ENCODE results near the gene SP7. TPM values are rescaled to one million over a fixed set of nuclear protein-coding genes. Genes with fewer than 3 reads are reported as not detected.
A peak's percentile ranks its signal among the peaks of the same experiment; 100 is the strongest.

The SP7 gene
- total RNA-seq, 1 experiment from 2014 or later: not detected

DNA sequence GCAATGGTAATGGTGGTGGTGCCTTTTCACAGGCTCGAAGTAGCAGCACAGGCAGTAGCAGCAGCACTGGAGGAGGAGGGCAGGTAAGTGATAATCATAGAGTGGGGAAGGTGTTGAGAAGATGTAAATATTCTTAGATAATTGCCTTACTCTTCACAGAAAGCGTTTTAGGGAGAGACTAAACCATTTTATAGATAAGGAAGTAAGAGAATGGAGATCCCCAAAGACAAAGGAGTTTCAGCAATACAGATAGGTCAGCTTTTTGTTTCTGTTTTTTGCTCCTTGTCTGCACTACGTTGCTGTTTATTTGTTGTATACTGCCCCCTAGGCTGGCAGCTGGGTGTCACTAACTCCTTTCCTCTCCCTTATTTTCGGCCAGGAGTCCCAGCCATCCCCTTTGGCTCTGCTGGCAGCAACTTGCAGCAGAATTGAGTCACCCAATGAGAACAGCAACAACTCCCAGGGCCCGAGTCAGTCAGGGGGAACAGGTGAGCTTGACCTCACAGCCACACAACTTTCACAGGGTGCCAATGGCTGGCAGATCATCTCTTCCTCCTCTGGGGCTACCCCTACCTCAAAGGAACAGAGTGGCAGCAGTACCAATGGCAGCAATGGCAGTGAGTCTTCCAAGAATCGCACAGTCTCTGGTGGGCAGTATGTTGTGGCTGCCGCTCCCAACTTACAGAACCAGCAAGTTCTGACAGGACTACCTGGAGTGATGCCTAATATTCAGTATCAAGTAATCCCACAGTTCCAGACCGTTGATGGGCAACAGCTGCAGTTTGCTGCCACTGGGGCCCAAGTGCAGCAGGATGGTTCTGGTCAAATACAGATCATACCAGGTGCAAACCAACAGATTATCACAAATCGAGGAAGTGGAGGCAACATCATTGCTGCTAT, 45.8 kb upstream of the SP7 start:
- ChIA-PET CTCF (interaction anchor here (0.7 to 2.8 kb wide), 3 partner anchors 29 to 58 kb away, joined by 3 to 13 read pairs (median 3); no protein-coding TSS in a partner anchor), POLR2A (interaction anchor here (0.9 kb wide), 1 partner anchor 61 kb away, joined by 4 read pairs; no protein-coding TSS in a partner anchor)
- no peak for DNase-seq (ENCODE audit: low read depth, low spot score)
- no peak for ATAC-seq
- H3K36me3 ChIP-seq (ENCODE audit: control insufficient read depth, insufficient read depth, low read length): no peaks in the 10 kb centered on the region; the same call in 1 of the 2 replicates
- intact Hi-C loops (cut with micrococcal nuclease; ENCODE audit: unreplicated experiment) (loop anchor here (10.0 kb wide), 1 partner anchor 613 kb away; no protein-coding TSS in a partner anchor), in situ Hi-C loops (cut with HindIII; ENCODE audit: low pct_unique_long_range_greater_than_20kb, low sequenced_read_pairs) (no loop called here)
- H3K9me3 ChIP-seq (ENCODE audit: control insufficient read depth, insufficient read depth, low read depth, low read length): no peaks in the 10 kb centered on the region
- H3K27ac ChIP-seq (ENCODE audit: low read length): peak overlapping the region; percentile 83
- H3K4me1 ChIP-seq (ENCODE audit: control insufficient read depth, insufficient read depth, low read length): peaks cover 27% of the 10 kb centered on the region
- H3K4me3 ChIP-seq (ENCODE audit: low read depth in 2 of 2, low read length in 2 of 2): peak overlapping the region; percentile 54 to 61
- TSS peak; percentile 83 for BruUV-seq (replicated peaks)
- no peaks in the 10 kb centered on the region for H3K27me3 ChIP-seq (ENCODE audit: control insufficient read depth, insufficient read depth, low read length)
- TF ChIP-seq, protein P1, sequence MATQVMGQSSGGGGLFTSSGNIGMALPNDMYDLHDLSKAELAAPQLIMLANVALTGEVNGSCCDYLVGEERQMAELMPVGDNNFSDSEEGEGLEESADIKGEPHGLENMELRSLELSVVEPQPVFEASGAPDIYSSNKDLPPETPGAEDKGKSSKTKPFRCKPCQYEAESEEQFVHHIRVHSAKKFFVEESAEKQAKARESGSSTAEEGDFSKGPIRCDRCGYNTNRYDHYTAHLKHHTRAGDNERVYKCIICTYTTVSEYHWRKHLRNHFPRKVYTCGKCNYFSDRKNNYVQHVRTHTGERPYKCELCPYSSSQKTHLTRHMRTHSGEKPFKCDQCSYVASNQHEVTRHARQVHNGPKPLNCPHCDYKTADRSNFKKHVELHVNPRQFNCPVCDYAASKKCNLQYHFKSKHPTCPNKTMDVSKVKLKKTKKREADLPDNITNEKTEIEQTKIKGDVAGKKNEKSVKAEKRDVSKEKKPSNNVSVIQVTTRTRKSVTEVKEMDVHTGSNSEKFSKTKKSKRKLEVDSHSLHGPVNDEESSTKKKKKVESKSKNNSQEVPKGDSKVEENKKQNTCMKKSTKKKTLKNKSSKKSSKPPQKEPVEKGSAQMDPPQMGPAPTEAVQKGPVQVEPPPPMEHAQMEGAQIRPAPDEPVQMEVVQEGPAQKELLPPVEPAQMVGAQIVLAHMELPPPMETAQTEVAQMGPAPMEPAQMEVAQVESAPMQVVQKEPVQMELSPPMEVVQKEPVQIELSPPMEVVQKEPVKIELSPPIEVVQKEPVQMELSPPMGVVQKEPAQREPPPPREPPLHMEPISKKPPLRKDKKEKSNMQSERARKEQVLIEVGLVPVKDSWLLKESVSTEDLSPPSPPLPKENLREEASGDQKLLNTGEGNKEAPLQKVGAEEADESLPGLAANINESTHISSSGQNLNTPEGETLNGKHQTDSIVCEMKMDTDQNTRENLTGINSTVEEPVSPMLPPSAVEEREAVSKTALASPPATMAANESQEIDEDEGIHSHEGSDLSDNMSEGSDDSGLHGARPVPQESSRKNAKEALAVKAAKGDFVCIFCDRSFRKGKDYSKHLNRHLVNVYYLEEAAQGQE (IDR thresholded peaks at IDR 0.05; ENCODE audit: insufficient read depth in 1 of 2, low read depth in 2 of 2, low read length in 1 of 2): no peak
- TF ChIP-seq TCF7L2 (IDR thresholded peaks at IDR 0.05; ENCODE audit: low read depth, low read length) (no peak), SIN3A (IDR thresholded peaks at IDR 0.05; ENCODE audit: borderline replicate concordance, insufficient read depth, low read depth, low read length) (no peak), POLR2AphosphoS5 (IDR thresholded peaks at IDR 0.05; ENCODE audit: low read depth, low read length) (no peak)
- TF ChIP-seq, protein P2, sequence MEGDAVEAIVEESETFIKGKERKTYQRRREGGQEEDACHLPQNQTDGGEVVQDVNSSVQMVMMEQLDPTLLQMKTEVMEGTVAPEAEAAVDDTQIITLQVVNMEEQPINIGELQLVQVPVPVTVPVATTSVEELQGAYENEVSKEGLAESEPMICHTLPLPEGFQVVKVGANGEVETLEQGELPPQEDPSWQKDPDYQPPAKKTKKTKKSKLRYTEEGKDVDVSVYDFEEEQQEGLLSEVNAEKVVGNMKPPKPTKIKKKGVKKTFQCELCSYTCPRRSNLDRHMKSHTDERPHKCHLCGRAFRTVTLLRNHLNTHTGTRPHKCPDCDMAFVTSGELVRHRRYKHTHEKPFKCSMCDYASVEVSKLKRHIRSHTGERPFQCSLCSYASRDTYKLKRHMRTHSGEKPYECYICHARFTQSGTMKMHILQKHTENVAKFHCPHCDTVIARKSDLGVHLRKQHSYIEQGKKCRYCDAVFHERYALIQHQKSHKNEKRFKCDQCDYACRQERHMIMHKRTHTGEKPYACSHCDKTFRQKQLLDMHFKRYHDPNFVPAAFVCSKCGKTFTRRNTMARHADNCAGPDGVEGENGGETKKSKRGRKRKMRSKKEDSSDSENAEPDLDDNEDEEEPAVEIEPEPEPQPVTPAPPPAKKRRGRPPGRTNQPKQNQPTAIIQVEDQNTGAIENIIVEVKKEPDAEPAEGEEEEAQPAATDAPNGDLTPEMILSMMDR (IDR thresholded peaks at IDR 0.05): no peak; the same call in 1 of the 2 replicates

DNA sequence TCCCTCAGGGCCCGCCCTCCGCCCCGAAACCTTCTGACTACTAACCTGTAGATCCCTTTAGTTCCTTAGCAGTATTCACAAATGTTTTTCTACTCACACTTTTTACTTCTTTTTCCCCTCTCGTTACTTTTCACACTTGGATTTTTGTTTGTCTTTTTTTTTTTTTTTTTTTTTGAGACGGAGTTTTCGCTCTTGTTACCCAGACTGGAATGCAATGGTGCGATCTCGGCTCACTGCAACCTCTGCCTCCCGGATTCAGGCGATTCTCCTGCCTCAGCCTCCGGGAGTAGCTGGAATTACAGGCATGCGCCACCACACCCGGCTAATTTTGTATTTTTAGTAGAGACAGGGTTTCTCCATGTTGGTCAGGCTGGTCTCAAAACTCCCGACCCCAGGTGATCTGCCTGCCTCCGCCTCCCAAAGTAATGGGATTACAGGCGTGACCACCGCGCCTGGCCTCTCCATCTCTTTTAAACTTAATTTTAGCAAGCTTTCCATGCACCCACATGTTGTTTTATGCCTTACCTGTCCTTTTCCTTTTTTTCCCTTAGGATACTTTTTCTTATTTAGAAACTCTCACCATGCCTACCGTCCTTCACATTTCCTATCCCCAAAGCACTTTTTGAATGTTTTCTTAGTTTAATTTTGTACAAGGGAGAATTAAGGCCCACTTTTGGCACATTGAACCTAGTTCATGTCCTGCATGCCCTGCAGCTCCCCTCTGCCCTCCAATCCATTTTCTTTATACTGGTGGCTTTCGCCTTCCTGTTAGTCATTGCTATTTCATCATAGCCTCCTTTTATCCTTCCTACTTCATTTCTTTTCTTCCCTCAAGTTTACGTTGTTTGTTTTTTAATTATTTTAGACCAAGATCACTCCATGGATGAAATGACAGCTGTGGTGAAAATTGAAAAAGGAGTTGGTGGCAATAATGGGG, 44.9 kb upstream of the SP7 start:
- ChIA-PET CTCF (interaction anchor here (1.1 to 2.8 kb wide), 2 partner anchors 28 to 36 kb away, joined by 3 to 13 read pairs; no protein-coding TSS in a partner anchor), POLR2A (interaction anchor here (0.9 kb wide), 1 partner anchor 60 kb away, joined by 4 read pairs; no protein-coding TSS in a partner anchor)
- Histone ChIP-seq H3K27ac (ENCODE audit: low read length) (peak overlapping the region; percentile 83), H3K4me1 (ENCODE audit: control insufficient read depth, insufficient read depth, low read length) (peaks cover 26% of the 10 kb centered on the region), H3K9me3 (ENCODE audit: control insufficient read depth, insufficient read depth, low read depth, low read length) (no peaks in the 10 kb centered on the region), H3K4me3 (ENCODE audit: low read depth in 2 of 2, low read length in 2 of 2) (peak overlapping the region; percentile 54 to 61), H3K36me3 (ENCODE audit: control insufficient read depth, insufficient read depth, low read length) (no peaks in the 10 kb centered on the region; the same call in 1 of the 2 replicates), H3K27me3 (ENCODE audit: control insufficient read depth, insufficient read depth, low read length) (no peaks in the 10 kb centered on the region)
- no TSS peak for BruUV-seq (replicated peaks)
- intact Hi-C loops (cut with micrococcal nuclease; ENCODE audit: unreplicated experiment) (loop anchor here (10.0 kb wide), 1 partner anchor 614 kb away; no protein-coding TSS in a partner anchor), in situ Hi-C loops (cut with HindIII; ENCODE audit: low pct_unique_long_range_greater_than_20kb, low sequenced_read_pairs) (no loop called here)
- DNase-seq (ENCODE audit: low read depth, low spot score) (no peak), ATAC-seq (no peak)
- TF ChIP-seq SIN3A (IDR thresholded peaks at IDR 0.05; ENCODE audit: borderline replicate concordance, insufficient read depth, low read depth, low read length): no peak
- no peak for TF ChIP-seq POLR2AphosphoS5 (IDR thresholded peaks at IDR 0.05; ENCODE audit: low read depth, low read length)
- TF ChIP-seq TCF7L2 (IDR thresholded peaks at IDR 0.05; ENCODE audit: low read depth, low read length): no peak
- TF ChIP-seq, protein P1 (IDR thresholded peaks at IDR 0.05; ENCODE audit: insufficient read depth in 1 of 2, low read depth in 2 of 2, low read length in 1 of 2): no peak
- TF ChIP-seq, protein P2 (IDR thresholded peaks at IDR 0.05): no peak

Measured in Panc1 (cell line).